K562 (cell line): ENCODE data around the gene FGF5. TPM values are rescaled to one million over a fixed set of nuclear protein-coding genes. Genes with fewer than 3 reads are reported as not detected.

ENCODE experiments used
- HLTF ChIP-seq: fragments of 450-650 bp; IDR thresholded peaks from 2 replicates; pipeline ENCODE4 v1.6.1; 2016
- KLF16 ChIP-seq: IDR thresholded peaks from 2 replicates; pipeline ENCODE4 v1.6.1; 2016; ENCODE audit warnings: antibody characterized with exemption
- MTA2 ChIP-seq: fragments of 450-650 bp; IDR thresholded peaks from 2 replicates; pipeline ENCODE4 v1.6.1; 2016; ENCODE audit warnings: low read depth
- NR2F6 ChIP-seq: fragments of 450-650 bp; formaldehyde crosslinking; IDR thresholded peaks from 2 replicates; pipeline ENCODE4 v1.4.0; 2020; ENCODE audit warnings: mild to moderate bottlenecking
- YY1 ChIP-seq, 3 experiments: IDR thresholded peaks; 2 replicates each; pipeline ENCODE4 v1.6.1; 2011; ENCODE audit warnings: low read length in 2 of 3, mild to moderate bottlenecking in 2 of 3, moderate library complexity in 2 of 3, borderline replicate concordance in 1 of 3, control low read depth in 1 of 3, low read depth in 1 of 3; ENCODE audit not compliant: insufficient read depth in 3 of 3, insufficient replicate concordance in 2 of 3, control insufficient read depth in 1 of 3, insufficient read length in 1 of 3; ENCODE audit errors: extremely low read depth in 1 of 3
- ZKSCAN1 ChIP-seq: fragments of 150-350 bp; IDR thresholded peaks from 2 replicates; pipeline ENCODE4 v1.6.1; 2016; ENCODE audit warnings: low read depth, low read length
- ZNF121 ChIP-seq: sonication (generic); formaldehyde crosslinking; conservative IDR thresholded peaks from 2 replicates; pipeline ENCODE4 v1.8.0; 2022; ENCODE audit warnings: missing genetic modification reagents
- ZNF707 ChIP-seq: fragments of 250-450 bp; sonication (Bioruptor Pico); conservative IDR thresholded peaks from 2 replicates; pipeline ENCODE4 v1.8.0; 2022; ENCODE audit warnings: inconsistent platforms, mild to moderate bottlenecking, moderate library complexity
- polyA plus RNA-seq, 8 experiments: library from polyadenylated mRNA; depleted of rRNA in 4 of 8; stranded (reverse) in 5 of 8; unstranded in 3 of 8; fragments of >200 nt; fragmentation: Nextera tagmentation in 2 of 8; fragmentation: Illumina TruSeq in 1 of 8; extraction: Ambion mirVana in 2 of 8; extraction: Trizol in 1 of 8; gene quantifications; 2 replicates each; pipeline versions ENCODE4 v1.2.1 to v1.2.3, GENCODE V29; 2011 to 2014; ENCODE audit warnings: inconsistent platforms in 1 of 8, missing spikeins in 1 of 8
- total RNA-seq, 7 experiments: library from RNA; depleted of rRNA in 6 of 7; stranded (reverse); fragments of >200 nt in 6 of 7; fragmentation: Illumina TruSeq in 2 of 7; extraction: Trizol in 2 of 7; gene quantifications; 2 replicates each; pipeline versions ENCODE4 v1.2.1 to v1.2.3, GENCODE V29; 2011 to 2021; ENCODE audit warnings: low replicate concordance in 1 of 7
- TF ChIP-seq, protein P1 (sequence below), 2 experiments: fragments of 450-650 bp; IDR thresholded peaks; 2 replicates each; pipeline ENCODE4 v1.6.1; 2018; ENCODE audit warnings: mild to moderate bottlenecking in 2 of 2, low read depth in 1 of 2; ENCODE audit not compliant: partially characterized antibody in 2 of 2
- TF ChIP-seq, protein P2 (sequence below): sonication (generic); formaldehyde crosslinking; IDR thresholded peaks from 2 replicates; pipeline ENCODE4 v1.8.1; 2022; ENCODE audit warnings: missing genetic modification reagents

FGF5 gene
- total and polyA plus RNA-seq, 9 of the 15 experiments (the other 6 are each of a cell fraction or from before 2014, with no cell fraction given): 0.38 to 2.7 (median 1.1) TPM

DNA sequence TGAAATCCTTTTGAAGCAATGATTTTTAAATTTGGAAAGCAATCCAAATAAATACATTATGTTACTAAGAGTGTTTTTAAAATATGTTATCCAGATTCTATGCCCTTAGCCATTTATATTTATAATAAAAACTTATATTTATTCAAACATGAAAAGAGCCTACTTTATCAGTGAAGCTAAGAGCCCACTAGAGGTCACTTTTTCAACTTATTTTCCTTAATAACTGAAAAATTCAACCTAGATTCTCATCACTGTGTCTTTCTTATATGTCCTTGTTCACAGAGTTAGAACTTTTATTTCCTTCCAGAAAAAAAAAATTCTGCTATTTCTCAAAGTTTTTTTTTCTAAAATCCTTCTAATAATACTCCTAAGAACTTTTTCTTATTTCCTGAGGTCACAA, 45.3 kb upstream of the FGF5 start (continued):
- TF ChIP-seq, protein P1, sequence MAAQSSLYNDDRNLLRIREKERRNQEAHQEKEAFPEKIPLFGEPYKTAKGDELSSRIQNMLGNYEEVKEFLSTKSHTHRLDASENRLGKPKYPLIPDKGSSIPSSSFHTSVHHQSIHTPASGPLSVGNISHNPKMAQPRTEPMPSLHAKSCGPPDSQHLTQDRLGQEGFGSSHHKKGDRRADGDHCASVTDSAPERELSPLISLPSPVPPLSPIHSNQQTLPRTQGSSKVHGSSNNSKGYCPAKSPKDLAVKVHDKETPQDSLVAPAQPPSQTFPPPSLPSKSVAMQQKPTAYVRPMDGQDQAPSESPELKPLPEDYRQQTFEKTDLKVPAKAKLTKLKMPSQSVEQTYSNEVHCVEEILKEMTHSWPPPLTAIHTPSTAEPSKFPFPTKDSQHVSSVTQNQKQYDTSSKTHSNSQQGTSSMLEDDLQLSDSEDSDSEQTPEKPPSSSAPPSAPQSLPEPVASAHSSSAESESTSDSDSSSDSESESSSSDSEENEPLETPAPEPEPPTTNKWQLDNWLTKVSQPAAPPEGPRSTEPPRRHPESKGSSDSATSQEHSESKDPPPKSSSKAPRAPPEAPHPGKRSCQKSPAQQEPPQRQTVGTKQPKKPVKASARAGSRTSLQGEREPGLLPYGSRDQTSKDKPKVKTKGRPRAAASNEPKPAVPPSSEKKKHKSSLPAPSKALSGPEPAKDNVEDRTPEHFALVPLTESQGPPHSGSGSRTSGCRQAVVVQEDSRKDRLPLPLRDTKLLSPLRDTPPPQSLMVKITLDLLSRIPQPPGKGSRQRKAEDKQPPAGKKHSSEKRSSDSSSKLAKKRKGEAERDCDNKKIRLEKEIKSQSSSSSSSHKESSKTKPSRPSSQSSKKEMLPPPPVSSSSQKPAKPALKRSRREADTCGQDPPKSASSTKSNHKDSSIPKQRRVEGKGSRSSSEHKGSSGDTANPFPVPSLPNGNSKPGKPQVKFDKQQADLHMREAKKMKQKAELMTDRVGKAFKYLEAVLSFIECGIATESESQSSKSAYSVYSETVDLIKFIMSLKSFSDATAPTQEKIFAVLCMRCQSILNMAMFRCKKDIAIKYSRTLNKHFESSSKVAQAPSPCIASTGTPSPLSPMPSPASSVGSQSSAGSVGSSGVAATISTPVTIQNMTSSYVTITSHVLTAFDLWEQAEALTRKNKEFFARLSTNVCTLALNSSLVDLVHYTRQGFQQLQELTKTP (IDR thresholded peaks at IDR 0.05; ENCODE audit: low read depth in 1 of 2, partially characterized antibody in 2 of 2): no peak
- no peak for TF ChIP-seq YY1 (IDR thresholded peaks at IDR 0.05; ENCODE audit: borderline replicate concordance in 1 of 3, control insufficient read depth in 1 of 3, extremely low read depth in 1 of 3, insufficient read depth in 3 of 3, insufficient read length in 1 of 3, insufficient replicate concordance in 2 of 3, low read depth in 1 of 3, low read length in 2 of 3)
- no peak for TF ChIP-seq ZNF707 (CRISPR knock-in tag)
- no peak for TF ChIP-seq HLTF
- TF ChIP-seq, protein P2, sequence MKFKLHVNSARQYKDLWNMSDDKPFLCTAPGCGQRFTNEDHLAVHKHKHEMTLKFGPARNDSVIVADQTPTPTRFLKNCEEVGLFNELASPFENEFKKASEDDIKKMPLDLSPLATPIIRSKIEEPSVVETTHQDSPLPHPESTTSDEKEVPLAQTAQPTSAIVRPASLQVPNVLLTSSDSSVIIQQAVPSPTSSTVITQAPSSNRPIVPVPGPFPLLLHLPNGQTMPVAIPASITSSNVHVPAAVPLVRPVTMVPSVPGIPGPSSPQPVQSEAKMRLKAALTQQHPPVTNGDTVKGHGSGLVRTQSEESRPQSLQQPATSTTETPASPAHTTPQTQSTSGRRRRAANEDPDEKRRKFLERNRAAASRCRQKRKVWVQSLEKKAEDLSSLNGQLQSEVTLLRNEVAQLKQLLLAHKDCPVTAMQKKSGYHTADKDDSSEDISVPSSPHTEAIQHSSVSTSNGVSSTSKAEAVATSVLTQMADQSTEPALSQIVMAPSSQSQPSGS: no peak
- TF ChIP-seq ZKSCAN1: no peak
- TF ChIP-seq NR2F6: no peak
- no peak for TF ChIP-seq KLF16
- TF ChIP-seq ZNF121 (CRISPR knock-in tag): no peak
- TF ChIP-seq MTA2: no peak
